Liver (tissue), 9 donors: Measurements from ENCODE around the gene HPS5. TPM values are rescaled to one million over a fixed set of nuclear protein-coding genes. Genes with fewer than 3 reads are reported as not detected.

Experiments used
- DNase-seq: peaks from one replicate; pipeline ENCODE4 v3.0.0-alpha.2; 2017; ENCODE audit warnings: low spot score
- H3K27ac ChIP-seq, 2 donors: one replicate each; pipeline ENCODE4 v1.7.0; 2013; ENCODE audit warnings: inconsistent platforms in 2 of 2, low read length in 2 of 2, control low read depth in 1 of 2, low read depth in 1 of 2, mild to moderate bottlenecking in 1 of 2
- H3K27me3 ChIP-seq, 4 donors: one replicate each; pipeline versions ENCODE4 v1.6.1 to v1.7.0; 2013; ENCODE audit warnings: low read length in 3 of 4, inconsistent platforms in 1 of 4, mild to moderate bottlenecking in 1 of 4, moderate library complexity in 1 of 4; ENCODE audit not compliant: control insufficient read depth in 4 of 4, insufficient read depth in 4 of 4
- H3K36me3 ChIP-seq, 4 donors: one replicate each; pipeline versions ENCODE4 v1.6.1 to v1.7.0; 2013; ENCODE audit warnings: low read length in 3 of 4, mild to moderate bottlenecking in 3 of 4, low read depth in 1 of 4, moderate library complexity in 1 of 4; ENCODE audit not compliant: control insufficient read depth in 4 of 4, insufficient read depth in 3 of 4
- H3K4me1 ChIP-seq, 4 donors: one replicate each; pipeline versions ENCODE4 v1.6.1 to v1.7.0; 2013; ENCODE audit warnings: low read length in 3 of 4, mild to moderate bottlenecking in 3 of 4, moderate library complexity in 1 of 4; ENCODE audit not compliant: control insufficient read depth in 4 of 4, insufficient read depth in 4 of 4
- H3K4me3 ChIP-seq, 3 donors: one replicate each; pipeline versions ENCODE4 v1.6.1 to v1.7.0; 2013; ENCODE audit warnings: low read length in 3 of 3, control low read depth in 1 of 3, low read depth in 1 of 3, mild to moderate bottlenecking in 1 of 3
- H3K9ac ChIP-seq, 2 donors: one replicate each; pipeline ENCODE4 v1.7.0; 2013; ENCODE audit warnings: low read length in 2 of 2, mild to moderate bottlenecking in 2 of 2, moderate library complexity in 2 of 2, control low read depth in 1 of 2, low read depth in 1 of 2
- H3K9me3 ChIP-seq, 4 donors: one replicate each; pipeline versions ENCODE4 v1.6.1 to v1.7.0; 2013; ENCODE audit warnings: low read length in 3 of 4; ENCODE audit not compliant: control insufficient read depth in 4 of 4
- CTCF ChIP-seq: fragments of 150-350 bp; IDR thresholded peaks from 2 replicates; pipeline ENCODE4 v1.5.1; 2017; ENCODE audit warnings: improper control_type of control experiment, low read depth, low read length; ENCODE audit not compliant: missing input control
- EGR1 ChIP-seq, 2 donors: IDR thresholded peaks; 2 replicates each; pipeline ENCODE4 v1.6.1; 2016 to 2018; ENCODE audit warnings: antibody characterized with exemption in 2 of 2, low read depth in 2 of 2
- FOXA1 ChIP-seq: IDR thresholded peaks from 2 replicates; pipeline ENCODE4 v1.6.1; 2016; ENCODE audit warnings: antibody characterized with exemption
- FOXA2 ChIP-seq: IDR thresholded peaks from 2 replicates; pipeline ENCODE4 v1.6.1; 2016; ENCODE audit warnings: antibody characterized with exemption
- GABPA ChIP-seq, 2 donors: IDR thresholded peaks in 1 of 2; conservative IDR thresholded peaks in 1 of 2; 2 replicates each; pipeline ENCODE4 v1.6.1; 2016; ENCODE audit warnings: antibody characterized with exemption in 2 of 2, mild to moderate bottlenecking in 1 of 2, moderate library complexity in 1 of 2
- JUND ChIP-seq, 2 donors: IDR thresholded peaks; 2 replicates each; pipeline ENCODE4 v1.6.1; 2016; ENCODE audit warnings: antibody characterized with exemption in 2 of 2
- MAX ChIP-seq: IDR thresholded peaks from 2 replicates; pipeline ENCODE4 v1.6.1; 2016; ENCODE audit warnings: antibody characterized with exemption
- NR2F2 ChIP-seq: IDR thresholded peaks from 2 replicates; pipeline ENCODE4 v1.6.1; 2016; ENCODE audit warnings: antibody characterized with exemption
- RAD21 ChIP-seq, 2 donors: IDR thresholded peaks; 2 replicates each; pipeline ENCODE4 v1.6.1; 2016; ENCODE audit warnings: antibody characterized with exemption in 2 of 2, mild to moderate bottlenecking in 2 of 2
- REST ChIP-seq: IDR thresholded peaks from 2 replicates; pipeline ENCODE4 v1.6.1; 2016; ENCODE audit warnings: antibody characterized with exemption, mild to moderate bottlenecking
- RXRA ChIP-seq, 2 donors: IDR thresholded peaks; 2 replicates each; pipeline ENCODE4 v1.6.1; 2017 to 2018; ENCODE audit warnings: antibody characterized with exemption in 2 of 2, mild to moderate bottlenecking in 1 of 2
- SP1 ChIP-seq: IDR thresholded peaks from 2 replicates; pipeline ENCODE4 v1.6.1; 2018; ENCODE audit warnings: antibody characterized with exemption, mild to moderate bottlenecking
- TAF1 ChIP-seq: conservative IDR thresholded peaks from 2 replicates; pipeline ENCODE4 v1.6.1; 2016; ENCODE audit warnings: antibody characterized with exemption, mild to moderate bottlenecking
- YY1 ChIP-seq: IDR thresholded peaks from 2 replicates; pipeline ENCODE4 v1.6.1; 2016; ENCODE audit warnings: antibody characterized with exemption, mild to moderate bottlenecking
- ZBTB33 ChIP-seq: IDR thresholded peaks from 2 replicates; pipeline ENCODE4 v1.6.1; 2016; ENCODE audit warnings: antibody characterized with exemption
- WGBS: extraction: QIAGEN DNeasy Blood & Tissue Kit; methylation state at CpG from one replicate; pipeline ENCODE4 v1.1.7; 2013; 5-methylcytosine and 5-hydroxymethylcytosine counted together
- polyA plus RNA-seq, 2 donors: library from polyadenylated mRNA; stranded (reverse) in 1 of 2; unstranded in 1 of 2; fragments of 200-250 nt in 1 of 2; fragments of >200 nt in 1 of 2; fragmentation: Nextera tagmentation in 1 of 2; extraction: Ambion mirVana in 1 of 2; gene quantifications; one replicate each; pipeline versions ENCODE4 v1.2.1 to v1.2.3, GENCODE V29; 2013 to 2015
- total RNA-seq, 2 donors: library from RNA; depleted of rRNA; stranded (reverse); fragments of >200 nt; gene quantifications; one replicate each; pipeline ENCODE4 v1.2.3, GENCODE V29; 2014
- donor health status: healthy.
- donor health status: healthy.
- donor health status: healthy.
- donor health status: healthy.
- donor health status: healthy.

HPS5 gene
- total and polyA plus RNA-seq, 4 donors, result 15.7 to 134 (median 24.2) TPM

GRCh38 chr11:18259259-18259658 lies 62.7 kb downstream of the HPS5 start (continued):
- no peak for TF ChIP-seq CTCF
- TF ChIP-seq MAX, result peak; percentile 87
- peak; percentile 43 for TF ChIP-seq REST

GRCh38 chr11:18254781-18255361 lies 67.1 kb downstream of the HPS5 start:
- WGBS, result 86% methylated on average over 2 of the region's 2 CpGs
- no peak for TF ChIP-seq SP1
- Histone ChIP-seq H3K9ac (no peak overlapping the region), H3K4me1 (peaks cover 5 to 23% (median 9%) of the 10 kb centered on the region in 4 donors), H3K9me3 (no peaks in the 10 kb centered on the region), H3K4me3 (no peak overlapping the region), H3K27me3 (no peaks in the 10 kb centered on the region), H3K27ac (no peak overlapping the region), H3K36me3 (no peaks in the 10 kb centered on the region)
- DNase-seq, result no peak

GRCh38 chr11:18253778-18254338 lies 68.1 kb downstream of the HPS5 start:
- WGBS, result 91% methylated on average over 11 of the region's 11 CpGs
- H3K9ac ChIP-seq, result no peak overlapping the region
- no peaks in the 10 kb centered on the region for H3K36me3 ChIP-seq
- no peak overlapping the region for H3K4me3 ChIP-seq
- no peaks in the 10 kb centered on the region for H3K27me3 ChIP-seq
- H3K27ac ChIP-seq, result no peak overlapping the region
- DNase-seq, result no peak
- no peaks in the 10 kb centered on the region for H3K9me3 ChIP-seq
- H3K4me1 ChIP-seq, result peaks cover 2 to 14% (median 8%) of the 10 kb centered on the region in 4 donors
- TF ChIP-seq NR2F2, result no peak
- no peak for TF ChIP-seq FOXA2
- TF ChIP-seq REST, result no peak
- no peak for TF ChIP-seq JUND (IDR thresholded peaks at IDR 0.05)
- TF ChIP-seq FOXA1, result no peak
- no peak for TF ChIP-seq CTCF
- TF ChIP-seq GABPA (IDR thresholded peaks at IDR 0.05 in 1 of 2, conservative IDR thresholded peaks at IDR 0.05 in 1 of 2), result no peak
- no peak for TF ChIP-seq RAD21 (IDR thresholded peaks at IDR 0.05)
- TF ChIP-seq TAF1, result no peak
- no peak for TF ChIP-seq RXRA (IDR thresholded peaks at IDR 0.05)
- TF ChIP-seq MAX, result no peak
- TF ChIP-seq YY1, result no peak
- no peak for TF ChIP-seq EGR1 (IDR thresholded peaks at IDR 0.05; ENCODE audit: low read depth in 2 of 2)
- no peak for TF ChIP-seq ZBTB33
